SU-DHL-6 (cell line): ENCODE results near the gene PLEKHA5.

ENCODE experiments used
- CTCF ChIP-seq: fragments of 200-600 bp; sonication (generic); IDR thresholded peaks from one replicate; pipeline ENCODE4 v1.5.1; 2017; ENCODE audit warnings: antibody characterized with exemption, mild to moderate bottlenecking, low read length, moderate library complexity; ENCODE audit not compliant: insufficient read depth, poor library complexity, severe bottlenecking
- EZH2phosphoT487 ChIP-seq: fragments of 200-600 bp; sonication (generic), shearing (Covaris generic); conservative IDR thresholded peaks from 2 replicates; pipeline ENCODE4 v1.6.1; 2018; ENCODE audit warnings: mild to moderate bottlenecking, antibody characterized with exemption, low read length, moderate library complexity, mixed read lengths

- TF ChIP-seq CTCF (no peak), EZH2phosphoT487 (no peak)
Measured at GRCh38 chr12:19224746-19225145, 95.2 kb downstream of the PLEKHA5 start.
